Activated T-cell treated with anti-CD3 and anti-CD28 coated beads, Interleukin-2, amount 50 U/mL, for 4 hours (primary cell): ENCODE data around the gene PPP4R1. TPM values are rescaled to one million over a fixed set of nuclear protein-coding genes. Genes with fewer than 3 reads are reported as not detected.

Experiments used
- ATAC-seq, 2 donors: fragments of 200-7000 bp; cut with Tn5 transposase; one replicate each; pipeline ENCODE4 v1.10.0; 2021
- DNase-seq: peaks from one replicate; pipeline ENCODE4 v3.0.0-alpha.2; 2020
- H3K27me3 Mint-ChIP-seq: one replicate; pipeline ENCODE4 v1.8.0; 2021; ENCODE audit warnings: low read depth, mixed read lengths
- H3K36me3 Mint-ChIP-seq: one replicate; pipeline ENCODE4 v1.8.0; 2022; ENCODE audit warnings: mixed read lengths; ENCODE audit not compliant: insufficient read depth
- H3K4me1 Mint-ChIP-seq: one replicate; pipeline ENCODE4 v1.8.0; 2021; ENCODE audit warnings: low read depth, mixed read lengths
- H3K4me3 Mint-ChIP-seq: one replicate; pipeline ENCODE4 v1.8.0; 2021; ENCODE audit warnings: mild to moderate bottlenecking, moderate library complexity, mixed read lengths
- H3K9me3 Mint-ChIP-seq: one replicate; pipeline ENCODE4 v1.8.0; 2021; ENCODE audit warnings: mixed read lengths
- total RNA-seq, 3 donors: library from RNA; stranded (reverse); gene quantifications; one replicate each; pipeline ENCODE4 v1.2.1, GENCODE V29; 2021

The PPP4R1 gene, protein sequence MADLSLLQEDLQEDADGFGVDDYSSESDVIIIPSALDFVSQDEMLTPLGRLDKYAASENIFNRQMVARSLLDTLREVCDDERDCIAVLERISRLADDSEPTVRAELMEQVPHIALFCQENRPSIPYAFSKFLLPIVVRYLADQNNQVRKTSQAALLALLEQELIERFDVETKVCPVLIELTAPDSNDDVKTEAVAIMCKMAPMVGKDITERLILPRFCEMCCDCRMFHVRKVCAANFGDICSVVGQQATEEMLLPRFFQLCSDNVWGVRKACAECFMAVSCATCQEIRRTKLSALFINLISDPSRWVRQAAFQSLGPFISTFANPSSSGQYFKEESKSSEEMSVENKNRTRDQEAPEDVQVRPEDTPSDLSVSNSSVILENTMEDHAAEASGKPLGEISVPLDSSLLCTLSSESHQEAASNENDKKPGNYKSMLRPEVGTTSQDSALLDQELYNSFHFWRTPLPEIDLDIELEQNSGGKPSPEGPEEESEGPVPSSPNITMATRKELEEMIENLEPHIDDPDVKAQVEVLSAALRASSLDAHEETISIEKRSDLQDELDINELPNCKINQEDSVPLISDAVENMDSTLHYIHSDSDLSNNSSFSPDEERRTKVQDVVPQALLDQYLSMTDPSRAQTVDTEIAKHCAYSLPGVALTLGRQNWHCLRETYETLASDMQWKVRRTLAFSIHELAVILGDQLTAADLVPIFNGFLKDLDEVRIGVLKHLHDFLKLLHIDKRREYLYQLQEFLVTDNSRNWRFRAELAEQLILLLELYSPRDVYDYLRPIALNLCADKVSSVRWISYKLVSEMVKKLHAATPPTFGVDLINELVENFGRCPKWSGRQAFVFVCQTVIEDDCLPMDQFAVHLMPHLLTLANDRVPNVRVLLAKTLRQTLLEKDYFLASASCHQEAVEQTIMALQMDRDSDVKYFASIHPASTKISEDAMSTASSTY
- total RNA-seq = 10 to 100 TPM; 32.6 to 38.3 (median 36.8) TPM

- Mint-ChIP-seq H3K4me3 (peak within 1 kb of the TSS; percentile 89), H3K27me3 (no peaks in the 10 kb centered on the region), H3K4me1 (peaks cover 31% of the 10 kb centered on the region), H3K36me3 (peaks cover 11% of the 10 kb centered on the region), H3K9me3 (no peaks in the 10 kb centered on the region)
- DNase-seq = peak; percentile 61
- ATAC-seq = peak; percentile 76 to 77
Observed at GRCh38 chr18:9614401-9615279, at the start of gene PPP4R1. PPP4R1 (minus strand) TSS chr18:9614559; CDS start chr18:9614484, 75 bp downstream.

- no peaks in the 10 kb centered on the region for H3K9me3 Mint-ChIP-seq
- H3K4me3 Mint-ChIP-seq = no peak overlapping the region
- DNase-seq (no peak), ATAC-seq (no peak)
- no peaks in the 10 kb centered on the region for H3K4me1 Mint-ChIP-seq
- no peaks in the 10 kb centered on the region for H3K36me3 Mint-ChIP-seq
- peaks cover 2% of the 10 kb centered on the region for H3K27me3 Mint-ChIP-seq
Observed at GRCh38 chr18:9663377-9663776, 49.0 kb upstream of the PPP4R1 start.

GRCh38 chr18:9661564-9661963 lies 47.2 kb upstream of the PPP4R1 start:
- DNase-seq = no peak
- H3K36me3 Mint-ChIP-seq = no peaks in the 10 kb centered on the region
- no peaks in the 10 kb centered on the region for H3K4me1 Mint-ChIP-seq
- peaks cover 2% of the 10 kb centered on the region for H3K27me3 Mint-ChIP-seq
- H3K4me3 Mint-ChIP-seq = no peak overlapping the region
- ATAC-seq = no peak
- H3K9me3 Mint-ChIP-seq = no peaks in the 10 kb centered on the region

DNA sequence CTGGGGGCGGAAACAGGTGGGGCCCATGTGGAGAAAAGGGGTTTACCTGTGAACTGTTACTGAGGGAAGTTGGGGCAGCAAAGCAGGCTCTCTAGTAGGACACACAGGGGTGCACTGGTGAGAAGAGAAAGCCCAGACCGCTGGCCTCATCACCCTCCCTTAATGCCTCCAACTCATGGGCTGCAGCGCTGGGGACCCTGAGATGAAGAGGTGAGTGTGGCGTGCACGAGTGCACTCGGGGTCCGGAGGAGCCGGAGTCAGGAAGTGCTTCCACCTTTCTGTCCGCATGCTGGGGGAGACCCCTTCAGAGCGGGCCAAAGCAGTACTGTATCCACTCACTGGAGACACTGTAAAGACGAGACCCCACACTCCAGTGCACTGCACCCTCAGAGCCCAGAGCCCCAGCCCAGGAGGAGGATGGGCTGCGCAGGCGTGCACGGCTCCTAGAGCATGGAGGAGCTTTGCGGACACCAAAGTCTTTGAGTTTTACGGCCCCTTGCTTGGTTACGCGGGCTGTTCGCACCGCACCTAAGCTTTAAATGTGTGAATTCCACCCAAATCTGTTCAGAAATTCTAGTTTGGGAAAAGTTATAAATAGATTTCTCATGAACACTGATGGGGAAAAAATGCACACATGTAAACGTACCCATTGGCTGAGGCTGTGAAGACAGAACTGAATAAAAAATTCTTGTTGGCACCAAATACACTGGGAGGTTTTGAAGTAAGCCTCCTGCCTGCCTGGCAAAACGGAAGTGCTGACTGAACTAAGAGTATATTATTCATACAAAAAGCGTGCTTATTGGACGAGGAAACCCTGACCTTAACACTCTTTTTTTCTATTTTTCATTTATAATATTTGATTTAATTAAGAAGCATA lies 45.4 kb upstream of the PPP4R1 start:
- no peaks in the 10 kb centered on the region for H3K36me3 Mint-ChIP-seq
- H3K4me3 Mint-ChIP-seq = no peak overlapping the region
- no peaks in the 10 kb centered on the region for H3K4me1 Mint-ChIP-seq
- no peaks in the 10 kb centered on the region for H3K9me3 Mint-ChIP-seq
- no peak for DNase-seq
- H3K27me3 Mint-ChIP-seq = peaks cover 5% of the 10 kb centered on the region
- ATAC-seq = no peak

- Mint-ChIP-seq H3K36me3 (no peaks in the 10 kb centered on the region), H3K4me1 (no peaks in the 10 kb centered on the region), H3K9me3 (no peaks in the 10 kb centered on the region), H3K27me3 (peaks cover 5% of the 10 kb centered on the region), H3K4me3 (no peak overlapping the region)
- no peak for ATAC-seq
- no peak for DNase-seq
Observed at GRCh38 chr18:9658087-9658641, 43.8 kb upstream of the PPP4R1 start.

DNA sequence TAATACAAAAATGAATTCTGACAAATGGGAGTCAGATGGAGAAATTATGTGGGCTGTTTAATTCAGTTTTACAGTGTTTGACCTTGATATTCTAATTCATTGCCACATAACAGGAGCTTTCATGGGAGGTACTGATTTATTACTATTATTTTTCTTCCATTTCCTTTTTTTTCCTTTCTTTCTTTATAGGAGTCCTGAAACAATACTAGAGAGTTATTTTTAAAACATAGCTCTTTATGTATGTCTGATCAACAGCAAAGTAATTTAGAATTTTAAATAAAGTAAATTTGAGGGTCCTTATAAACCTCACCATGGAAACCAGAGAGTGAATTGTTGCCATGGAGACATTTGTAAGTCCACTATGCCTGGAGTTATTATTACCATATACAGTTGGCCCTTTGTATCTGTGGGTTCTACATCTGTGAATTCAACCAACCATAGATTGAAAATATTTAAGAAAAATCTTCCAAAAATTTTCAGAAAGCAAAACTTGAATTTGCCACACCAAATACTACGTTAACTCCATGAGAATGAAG lies 40.9 kb upstream of the PPP4R1 start:
- ATAC-seq = no peak

GRCh38 chr18:9653390-9653789 lies 39.0 kb upstream of the PPP4R1 start:
- Mint-ChIP-seq H3K27me3 (peaks cover 3% of the 10 kb centered on the region), H3K4me3 (no peak overlapping the region), H3K9me3 (no peaks in the 10 kb centered on the region), H3K36me3 (no peaks in the 10 kb centered on the region), H3K4me1 (no peaks in the 10 kb centered on the region)
- no peak for ATAC-seq
- DNase-seq = no peak

More for the DNA sequence above, 40.9 kb upstream of the PPP4R1 start:
- Mint-ChIP-seq H3K9me3 (no peaks in the 10 kb centered on the region), H3K4me3 (no peak overlapping the region), H3K27me3 (peaks cover 5% of the 10 kb centered on the region), H3K36me3 (no peaks in the 10 kb centered on the region), H3K4me1 (no peaks in the 10 kb centered on the region)
- DNase-seq = no peak

DNA sequence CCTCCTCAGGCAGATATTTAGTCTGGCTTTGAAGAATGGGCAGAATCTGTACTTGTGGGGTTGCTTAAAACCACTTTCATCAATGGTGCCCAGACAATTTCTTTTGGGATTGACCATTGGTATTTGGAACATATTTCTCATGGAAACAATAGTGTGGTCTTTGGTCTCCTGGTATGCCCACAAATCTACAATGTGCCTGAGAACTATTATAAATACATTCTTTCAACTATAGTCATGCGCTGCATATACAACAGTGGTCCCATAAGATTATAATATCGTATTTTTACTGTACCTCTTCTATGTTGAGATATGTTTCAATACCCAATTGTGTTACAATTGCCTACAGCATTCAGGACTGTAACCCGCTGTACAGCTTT lies 34.8 kb upstream of the PPP4R1 start:
- H3K36me3 Mint-ChIP-seq = no peaks in the 10 kb centered on the region
- DNase-seq (no peak), ATAC-seq (no peak)
- no peaks in the 10 kb centered on the region for H3K9me3 Mint-ChIP-seq
- H3K4me1 Mint-ChIP-seq = no peaks in the 10 kb centered on the region
- H3K4me3 Mint-ChIP-seq = no peak overlapping the region
- H3K27me3 Mint-ChIP-seq = no peaks in the 10 kb centered on the region

DNA sequence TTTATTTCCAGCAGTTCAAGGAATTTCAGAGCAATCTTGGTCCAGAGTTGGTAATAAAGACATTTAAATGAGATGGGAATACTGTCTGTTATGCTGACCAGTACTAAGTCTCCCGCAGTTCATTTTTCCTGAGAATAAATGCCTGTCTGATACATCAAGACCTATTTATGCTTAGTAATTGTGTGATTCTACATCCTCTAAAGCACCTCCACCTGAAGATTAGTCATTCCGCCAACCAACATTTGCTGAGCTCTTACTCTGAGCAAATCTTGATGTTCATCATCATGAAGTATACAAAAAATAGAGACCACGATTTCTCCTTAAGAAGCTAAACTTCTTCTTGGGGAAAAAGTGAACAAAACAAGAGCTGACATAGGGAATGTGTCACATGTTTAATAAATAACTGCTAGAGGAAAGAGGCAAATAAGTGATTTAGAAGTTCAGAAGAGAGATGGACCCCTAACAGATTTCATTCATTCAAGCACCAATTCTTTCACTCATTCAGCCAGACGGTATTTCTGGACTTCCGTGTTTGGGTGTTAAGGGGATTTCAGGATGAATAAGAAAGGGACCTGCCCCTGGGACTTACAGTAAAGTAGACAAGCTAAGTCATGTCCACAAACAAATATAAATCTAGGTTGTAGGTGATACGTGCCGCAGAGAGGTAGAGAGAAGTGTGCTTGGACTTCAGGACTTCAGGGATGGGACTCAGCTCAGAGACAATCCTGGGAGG lies 34.2 kb upstream of the PPP4R1 start:
- H3K4me3 Mint-ChIP-seq = no peak overlapping the region
- H3K27me3 Mint-ChIP-seq = no peaks in the 10 kb centered on the region
- no peak for DNase-seq
- ATAC-seq = no peak
- H3K4me1 Mint-ChIP-seq = no peaks in the 10 kb centered on the region
- H3K36me3 Mint-ChIP-seq = no peaks in the 10 kb centered on the region
- no peaks in the 10 kb centered on the region for H3K9me3 Mint-ChIP-seq

- Mint-ChIP-seq H3K4me1 (no peaks in the 10 kb centered on the region), H3K4me3 (no peak overlapping the region), H3K9me3 (no peaks in the 10 kb centered on the region), H3K27me3 (peaks cover under 1% of the 10 kb centered on the region), H3K36me3 (no peaks in the 10 kb centered on the region)
- no peak for DNase-seq
- ATAC-seq = no peak
Observed at GRCh38 chr18:9647496-9648323, 33.4 kb upstream of the PPP4R1 start.

DNA sequence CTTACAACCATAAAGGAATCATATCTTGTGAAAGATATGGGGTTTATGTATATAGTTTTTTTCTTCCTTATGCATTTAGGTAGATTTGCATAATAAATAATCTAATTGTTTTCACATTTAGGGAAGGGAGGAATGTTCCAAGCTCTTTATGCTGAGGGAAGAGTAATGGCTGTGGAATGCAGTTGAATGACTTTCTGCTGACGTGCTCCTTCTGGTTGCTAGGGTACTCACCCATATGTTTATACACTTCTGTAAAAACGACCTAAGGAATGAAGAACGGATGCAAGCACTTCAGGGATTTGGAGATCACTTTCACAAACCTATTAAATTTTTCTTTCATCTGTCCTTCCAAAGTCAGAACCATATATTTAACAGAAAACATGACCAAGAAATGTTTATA lies 29.2 kb upstream of the PPP4R1 start:
- ATAC-seq = no peak

More for the DNA sequence above, 29.2 kb upstream of the PPP4R1 start:
- no peaks in the 10 kb centered on the region for H3K9me3 Mint-ChIP-seq
- H3K4me1 Mint-ChIP-seq = no peaks in the 10 kb centered on the region
- no peaks in the 10 kb centered on the region for H3K36me3 Mint-ChIP-seq
- H3K27me3 Mint-ChIP-seq = peaks cover 3% of the 10 kb centered on the region
- H3K4me3 Mint-ChIP-seq = no peak overlapping the region
- no peak for DNase-seq
